Glutamatergic neuron (in vitro differentiated cells): ENCODE results near the gene SLC26A4. TPM values are rescaled to one million over a fixed set of nuclear protein-coding genes. Genes with fewer than 3 reads are reported as not detected.

Experiments
- DNase-seq: peaks from one replicate; pipeline ENCODE4 v3.0.0; 2022
- H3K27ac Mint-ChIP-seq: one replicate; pipeline ENCODE4 v1.8.0; 2020; ENCODE audit warnings: mild to moderate bottlenecking, mixed read lengths, inconsistent platforms; ENCODE audit not compliant: unreplicated experiment
- H3K27me3 Mint-ChIP-seq: one replicate; pipeline ENCODE4 v1.8.0; 2020; ENCODE audit warnings: mild to moderate bottlenecking, moderate library complexity, mixed read lengths, inconsistent platforms; ENCODE audit not compliant: unreplicated experiment
- H3K36me3 Mint-ChIP-seq: one replicate; pipeline ENCODE4 v1.8.0; 2020; ENCODE audit warnings: mild to moderate bottlenecking, mixed read lengths, inconsistent platforms; ENCODE audit not compliant: unreplicated experiment
- H3K4me1 Mint-ChIP-seq: one replicate; pipeline ENCODE4 v1.8.0; 2020; ENCODE audit warnings: mild to moderate bottlenecking, low read depth, mixed read lengths, inconsistent platforms; ENCODE audit not compliant: unreplicated experiment
- H3K4me3 Mint-ChIP-seq: one replicate; pipeline ENCODE4 v1.8.0; 2020; ENCODE audit warnings: mild to moderate bottlenecking, mixed read lengths, inconsistent platforms; ENCODE audit not compliant: unreplicated experiment
- H3K9me3 Mint-ChIP-seq: one replicate; pipeline ENCODE4 v1.8.0; 2020; ENCODE audit warnings: mild to moderate bottlenecking, moderate library complexity, mixed read lengths, inconsistent platforms; ENCODE audit not compliant: unreplicated experiment
- CTCF ChIP-seq: fragments of 200-600 bp; sonication (generic); IDR thresholded peaks from one replicate; pipeline ENCODE4 v1.5.0; 2021; ENCODE audit not compliant: partially characterized antibody, unreplicated experiment
- total RNA-seq: library from RNA; stranded (reverse); fragmentation: NEBNext Ultra II Directional; extraction: Animal tissue kit (Norgen Biotek cat#: 25700); gene quantifications from one replicate; pipeline ENCODE4 v1.2.1, GENCODE V29; 2021; ENCODE audit not compliant: unreplicated experiment

SLC26A4 gene
- total RNA-seq, 1 donor from 2014 or later, result 0.34 TPM

GRCh38 chr7:107684947-107685463 lies 24.4 kb downstream of the SLC26A4 start:
- Mint-ChIP-seq H3K9me3 (peaks cover 3% of the 10 kb centered on the region), H3K27ac (no peak overlapping the region), H3K4me3 (no peak overlapping the region), H3K4me1 (no peaks in the 10 kb centered on the region), H3K27me3 (no peaks in the 10 kb centered on the region), H3K36me3 (no peaks in the 10 kb centered on the region)
- no peak for TF ChIP-seq CTCF
- no peak for DNase-seq

- H3K36me3 Mint-ChIP-seq, result no peaks in the 10 kb centered on the region
- no peak overlapping the region for H3K4me3 Mint-ChIP-seq
- peaks cover 3% of the 10 kb centered on the region for H3K4me1 Mint-ChIP-seq
- no peak for DNase-seq
- TF ChIP-seq CTCF, result no peak
- peaks cover 3% of the 10 kb centered on the region for H3K9me3 Mint-ChIP-seq
- no peak overlapping the region for H3K27ac Mint-ChIP-seq
- H3K27me3 Mint-ChIP-seq, result no peaks in the 10 kb centered on the region
Measured at GRCh38 chr7:107686816-107687387, 26.3 kb downstream of the SLC26A4 start.

- Mint-ChIP-seq H3K4me3 (no peak overlapping the region), H3K9me3 (peaks cover 5% of the 10 kb centered on the region), H3K27ac (no peak overlapping the region), H3K4me1 (peaks cover 6% of the 10 kb centered on the region), H3K36me3 (no peaks in the 10 kb centered on the region), H3K27me3 (peaks cover 2% of the 10 kb centered on the region)
- no peak for DNase-seq
- no peak for TF ChIP-seq CTCF
Measured at GRCh38 chr7:107687656-107688055, 27.0 kb downstream of the SLC26A4 start.

- no peaks in the 10 kb centered on the region for H3K36me3 Mint-ChIP-seq
- H3K9me3 Mint-ChIP-seq, result peaks cover 5% of the 10 kb centered on the region
- no peak overlapping the region for H3K27ac Mint-ChIP-seq
- TF ChIP-seq CTCF, result no peak
- peaks cover 6% of the 10 kb centered on the region for H3K4me1 Mint-ChIP-seq
- H3K27me3 Mint-ChIP-seq, result peaks cover 2% of the 10 kb centered on the region
- no peak for DNase-seq
- H3K4me3 Mint-ChIP-seq, result no peak overlapping the region
Measured at GRCh38 chr7:107689553-107689952, 28.9 kb downstream of the SLC26A4 start.

- Mint-ChIP-seq H3K36me3 (no peaks in the 10 kb centered on the region), H3K27me3 (peaks cover 2% of the 10 kb centered on the region), H3K27ac (no peak overlapping the region), H3K4me3 (no peak overlapping the region), H3K4me1 (peaks cover 6% of the 10 kb centered on the region), H3K9me3 (peaks cover 5% of the 10 kb centered on the region)
- no peak for DNase-seq
- no peak for TF ChIP-seq CTCF
Measured at GRCh38 chr7:107690084-107690483, 29.5 kb downstream of the SLC26A4 start.
